Activated T-cell treated with anti-CD3 and anti-CD28 coated beads, Interleukin-2, amount 50 U/mL, for 1 hour (primary cell): Measurements from ENCODE around the gene MAPKAP1.

Experiments
- DNase-seq: peaks from one replicate; pipeline ENCODE4 v3.0.0-alpha.2; 2020

The MAPKAP1 gene

DNA sequence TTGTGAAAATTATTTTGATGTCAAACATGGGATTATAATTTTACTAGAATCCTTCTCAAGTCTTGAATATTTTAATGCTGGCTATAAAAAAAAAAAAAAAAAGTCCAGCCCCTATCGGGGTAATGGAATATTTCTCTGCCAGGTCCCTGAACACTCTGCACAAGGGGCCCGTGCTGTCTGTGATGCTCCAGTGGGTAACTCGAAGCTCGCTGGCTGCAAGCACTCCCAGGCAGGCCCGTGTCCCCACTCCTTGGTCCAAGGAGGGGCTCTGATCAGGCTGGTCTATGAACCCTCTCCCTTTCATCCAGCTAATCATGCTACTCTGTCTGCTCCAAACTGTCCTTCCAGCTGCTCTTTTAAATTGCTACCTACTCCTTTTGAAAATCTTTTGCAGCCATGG lies 264.6 kb downstream of the MAPKAP1 start:
- DNase-seq, result no peak

DNA sequence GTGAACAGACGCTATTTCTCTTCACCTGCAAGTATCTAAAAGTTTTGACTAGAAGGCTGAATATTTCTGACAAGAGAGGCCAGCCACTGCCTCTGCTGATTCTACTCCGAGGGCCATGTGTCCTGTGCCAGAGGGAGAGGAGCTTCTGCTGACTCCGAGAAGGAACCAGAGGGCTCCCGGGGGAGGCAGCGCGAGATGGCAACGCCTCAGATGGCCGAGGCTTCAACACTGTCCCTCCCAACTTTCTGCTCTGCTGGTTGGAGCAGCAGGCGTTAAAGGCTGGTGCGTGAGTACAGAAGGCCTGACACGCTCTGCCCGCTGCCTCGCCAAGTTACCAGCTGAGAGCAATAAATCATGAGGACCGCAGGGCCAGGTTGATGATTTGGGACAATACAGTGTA lies 266.6 kb downstream of the MAPKAP1 start:
- no peak for DNase-seq

DNA sequence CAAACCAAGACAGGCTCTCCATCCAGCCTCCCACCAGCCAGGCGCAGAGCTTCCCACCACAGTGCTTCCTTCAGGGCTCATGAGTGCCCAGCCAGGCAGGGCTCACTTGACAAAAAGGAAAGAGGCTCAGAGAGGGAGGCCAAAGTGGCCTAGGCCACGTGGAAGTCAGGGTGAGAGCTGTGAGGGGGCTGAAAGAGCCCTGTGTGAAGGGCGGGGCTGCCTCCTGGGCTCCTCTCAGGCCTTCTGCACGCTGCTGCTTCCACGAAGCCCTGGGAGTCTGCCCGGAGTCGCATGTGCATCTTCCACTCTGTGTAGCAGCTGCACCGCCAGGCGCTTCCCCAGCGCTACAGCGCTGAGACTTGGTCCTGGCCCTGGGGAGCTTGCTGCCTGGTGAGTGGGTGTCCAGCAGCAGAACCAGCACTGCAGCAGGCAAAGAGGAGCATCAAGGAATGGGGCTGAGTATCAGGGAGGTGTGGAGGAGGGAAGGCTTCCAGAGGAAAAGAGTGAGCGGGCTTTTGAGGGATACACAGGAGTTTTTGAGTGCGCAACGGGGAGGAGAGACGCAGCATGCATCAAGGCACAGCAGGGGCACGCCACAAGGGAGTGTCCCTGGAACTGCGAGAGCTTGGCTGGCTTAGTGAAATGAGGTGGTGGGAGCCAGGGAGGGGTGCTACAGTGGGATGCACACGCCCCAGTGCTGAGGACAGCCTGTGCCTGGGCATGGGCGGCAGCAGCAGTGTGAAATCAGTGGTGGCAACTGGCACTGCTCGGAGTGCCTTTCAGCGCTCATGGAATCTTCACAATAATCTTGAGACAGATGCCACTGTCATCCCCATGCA lies 267.4 kb downstream of the MAPKAP1 start:
- DNase-seq, result no peak

DNA sequence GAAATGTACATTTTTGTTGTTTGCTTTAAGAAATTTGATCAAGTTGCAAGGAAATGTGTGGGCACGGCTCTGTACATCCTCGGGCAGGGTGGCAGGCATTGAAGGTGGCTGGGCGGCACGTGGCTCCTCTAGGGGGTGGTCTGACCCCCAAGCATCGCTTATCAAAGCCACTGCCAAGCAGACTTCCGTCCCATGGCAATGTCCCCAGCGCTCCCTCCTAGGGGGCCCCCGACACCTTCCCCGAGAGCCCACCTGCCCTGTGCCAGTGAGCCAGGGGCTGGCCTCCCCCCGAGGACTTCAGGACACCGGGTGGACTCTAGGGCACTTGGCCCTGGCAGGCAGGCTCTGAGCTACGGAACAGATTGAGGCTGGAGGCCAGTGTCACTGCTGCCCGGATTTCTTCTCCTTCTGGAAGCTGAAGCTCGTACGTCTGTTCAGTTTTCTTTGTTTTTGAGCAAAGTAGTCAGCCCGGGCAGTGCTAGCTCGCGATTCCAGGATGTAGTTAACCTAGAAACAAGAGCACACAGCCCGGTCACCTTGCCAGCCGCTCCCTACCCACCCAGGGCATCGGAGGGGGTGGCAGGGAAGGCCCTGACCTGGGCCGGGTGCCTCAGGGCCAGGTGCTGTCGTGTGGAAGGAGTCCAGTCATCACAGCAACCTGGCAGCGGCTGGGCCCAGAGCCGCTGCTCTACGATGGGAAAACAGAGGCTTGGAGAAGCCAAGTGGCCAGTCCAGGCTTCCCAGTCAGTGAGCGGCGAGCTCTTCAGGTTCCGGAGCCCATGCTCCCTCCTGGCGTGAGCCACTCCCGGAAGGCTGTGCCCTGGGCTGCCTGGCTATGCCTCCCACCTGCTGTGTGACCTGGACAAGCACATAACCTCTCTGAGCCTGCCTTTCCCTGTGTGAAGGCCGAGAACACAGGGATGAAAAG lies 268.2 kb downstream of the MAPKAP1 start:
- no peak for DNase-seq

DNA sequence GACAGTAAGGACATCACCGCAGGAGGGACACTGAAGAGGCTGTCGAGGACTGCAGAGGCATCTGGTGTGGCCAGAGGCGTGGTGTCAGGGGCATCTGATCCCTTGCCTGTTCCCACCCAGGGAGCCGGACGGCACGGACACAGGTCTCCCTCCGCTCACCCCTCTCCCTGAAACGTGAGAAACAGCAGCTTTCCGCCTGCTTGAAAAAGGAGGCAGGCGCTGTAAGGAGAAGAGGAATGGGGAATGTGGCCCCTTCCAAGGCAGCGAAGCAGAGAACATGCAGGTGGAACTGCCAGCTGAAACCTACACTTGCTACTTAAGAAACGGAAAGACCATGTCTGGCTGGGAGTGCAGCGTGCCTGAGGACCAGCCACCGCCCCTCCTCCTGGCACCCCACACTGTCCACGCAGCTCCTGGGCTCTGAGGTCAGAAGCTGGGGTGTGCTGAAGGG lies 269.2 kb downstream of the MAPKAP1 start:
- no peak for DNase-seq

DNA sequence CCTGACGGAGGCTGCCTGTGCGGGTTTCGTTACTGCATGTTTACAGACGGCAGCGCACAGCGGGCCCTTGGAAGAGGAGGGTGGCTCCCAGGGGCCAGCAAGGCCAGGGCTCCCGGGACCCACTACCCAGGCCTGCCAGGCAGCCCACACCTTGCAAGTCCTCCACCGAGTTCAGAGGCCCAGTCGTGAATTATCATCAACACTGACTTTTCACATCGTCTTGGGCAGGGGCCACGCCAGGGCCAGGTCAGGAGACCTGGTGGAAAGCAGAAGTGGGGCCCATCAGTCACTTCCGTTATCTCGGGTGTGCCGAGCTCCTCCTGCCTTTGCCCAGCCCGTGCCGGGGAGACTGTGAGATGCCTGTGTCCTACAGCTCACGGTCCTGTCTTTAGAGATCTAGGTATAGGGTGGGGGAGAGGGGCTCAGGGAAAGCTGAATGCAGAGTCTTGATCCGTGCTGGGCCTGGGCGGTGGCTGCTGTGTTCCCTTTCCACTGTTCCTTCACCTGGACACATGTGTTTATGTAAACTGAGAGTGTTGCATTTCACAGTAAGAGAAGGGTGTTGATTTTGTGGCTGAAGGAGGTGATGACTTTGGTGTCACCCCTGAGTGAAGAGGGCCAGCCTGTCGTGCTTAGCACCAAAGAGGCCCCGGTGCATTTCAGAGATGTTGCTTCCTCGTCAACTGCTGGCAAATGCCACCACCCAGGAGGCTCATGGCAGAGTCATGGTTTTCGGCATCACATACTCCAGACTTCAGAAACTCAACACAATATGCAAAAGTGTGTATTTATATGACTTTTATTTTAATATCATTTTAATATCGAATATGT lies 270.2 kb downstream of the MAPKAP1 start:
- no peak for DNase-seq

DNA sequence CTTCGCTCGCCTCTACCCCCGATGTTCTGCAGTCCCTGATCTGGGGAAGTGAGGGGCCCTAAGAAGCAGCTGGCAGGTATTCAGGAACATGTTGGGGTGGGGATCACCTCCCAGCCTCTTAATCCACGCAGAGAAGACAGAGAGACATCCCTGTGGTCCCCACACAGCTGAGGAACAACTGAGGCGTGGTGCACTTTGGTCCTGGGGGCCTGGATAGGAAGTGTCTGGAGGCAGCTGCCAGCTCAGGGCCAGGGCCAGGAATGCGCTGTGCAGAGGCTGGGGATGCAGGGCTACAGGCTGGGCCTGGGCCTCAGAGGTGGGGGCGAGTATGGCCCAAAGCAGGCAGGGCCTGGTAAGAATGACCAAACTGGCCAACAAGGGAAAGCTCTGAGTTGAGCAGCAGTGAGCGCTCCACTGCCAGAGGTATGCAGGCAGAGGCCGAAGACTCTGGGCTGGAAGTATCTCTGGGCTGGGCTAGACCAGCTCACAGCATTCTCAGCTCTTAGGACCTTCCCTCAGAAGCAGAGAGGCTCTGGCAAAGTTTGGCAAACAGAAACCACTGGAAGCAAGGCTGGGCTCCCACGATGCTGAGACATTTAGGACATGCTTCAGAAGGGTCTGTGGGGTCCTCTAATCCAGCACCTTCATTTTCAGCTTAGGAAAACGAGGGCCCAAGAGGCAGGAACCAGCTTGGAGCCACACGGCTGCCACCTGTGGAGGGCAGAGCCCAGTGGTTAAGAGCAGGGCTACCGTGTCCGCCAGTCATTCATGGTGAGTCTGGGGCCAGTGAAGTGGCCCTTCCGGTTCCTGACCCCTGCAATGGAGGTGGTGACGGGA lies 271.0 kb downstream of the MAPKAP1 start:
- DNase-seq, result no peak

DNA sequence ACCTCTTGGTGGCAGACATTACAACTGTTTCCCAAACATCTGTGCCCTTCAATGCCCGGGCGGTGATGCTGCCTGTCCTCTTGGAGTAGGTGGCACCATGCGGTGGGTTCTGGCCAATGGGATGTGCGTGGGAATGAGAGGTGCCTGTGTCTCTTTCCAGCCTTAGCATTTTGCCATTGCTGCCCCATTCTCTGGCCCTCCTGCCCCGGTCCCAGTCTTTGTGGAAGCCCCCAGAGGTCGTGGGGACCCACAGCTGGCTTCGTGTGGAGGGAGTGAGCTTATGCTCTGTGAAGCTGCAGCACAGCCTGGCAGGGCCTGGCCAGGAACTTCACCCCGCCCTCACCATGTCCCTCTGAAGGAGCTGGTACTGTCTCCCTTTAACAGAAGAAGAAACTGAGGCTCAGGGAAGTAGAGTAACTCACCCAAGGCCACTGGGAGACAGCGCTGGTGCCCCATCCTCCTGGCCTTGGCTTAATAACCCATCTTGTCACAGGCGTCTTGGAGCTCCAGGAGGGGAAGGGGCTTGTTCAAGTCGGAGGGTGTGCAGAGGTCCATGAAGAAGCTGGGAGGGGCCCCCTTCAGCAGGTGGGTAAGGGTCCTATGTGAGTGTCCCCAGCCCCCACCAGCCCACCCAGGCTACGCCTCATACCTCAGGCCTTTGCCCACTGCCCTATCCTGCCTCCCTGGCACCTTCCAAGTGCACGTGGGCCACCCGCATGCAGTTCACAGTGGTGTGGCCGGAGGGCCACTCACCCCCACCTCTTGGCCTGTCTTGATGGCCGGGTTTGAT lies 271.8 kb downstream of the MAPKAP1 start:
- DNase-seq, result no peak

DNA sequence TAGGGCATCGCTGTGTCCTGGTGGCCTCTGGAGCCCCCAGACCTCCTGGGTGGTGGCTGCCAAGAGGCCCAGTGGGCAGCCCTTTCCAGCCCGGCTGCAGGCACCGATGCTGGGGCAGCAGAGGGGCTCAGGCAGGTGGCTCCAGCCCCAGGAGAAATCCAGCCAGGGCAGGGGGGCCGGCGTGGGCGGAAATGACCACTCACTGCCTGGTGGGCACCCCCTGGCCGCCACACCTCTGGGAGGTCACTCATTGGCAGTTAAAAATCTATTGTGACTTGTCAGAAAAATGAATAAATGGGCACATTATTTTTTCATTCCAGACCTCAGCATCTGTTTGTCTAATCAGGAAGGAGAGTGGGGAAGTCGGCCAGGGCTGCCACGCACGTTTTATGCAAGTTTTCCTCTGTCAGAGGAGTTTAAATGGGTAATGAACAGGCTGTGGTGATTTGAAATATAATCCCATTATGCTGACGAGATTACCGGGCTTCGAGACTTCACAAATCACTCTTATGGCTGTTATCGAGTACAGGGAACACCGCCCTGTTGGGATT lies 273.5 kb downstream of the MAPKAP1 start:
- DNase-seq, result no peak

DNA sequence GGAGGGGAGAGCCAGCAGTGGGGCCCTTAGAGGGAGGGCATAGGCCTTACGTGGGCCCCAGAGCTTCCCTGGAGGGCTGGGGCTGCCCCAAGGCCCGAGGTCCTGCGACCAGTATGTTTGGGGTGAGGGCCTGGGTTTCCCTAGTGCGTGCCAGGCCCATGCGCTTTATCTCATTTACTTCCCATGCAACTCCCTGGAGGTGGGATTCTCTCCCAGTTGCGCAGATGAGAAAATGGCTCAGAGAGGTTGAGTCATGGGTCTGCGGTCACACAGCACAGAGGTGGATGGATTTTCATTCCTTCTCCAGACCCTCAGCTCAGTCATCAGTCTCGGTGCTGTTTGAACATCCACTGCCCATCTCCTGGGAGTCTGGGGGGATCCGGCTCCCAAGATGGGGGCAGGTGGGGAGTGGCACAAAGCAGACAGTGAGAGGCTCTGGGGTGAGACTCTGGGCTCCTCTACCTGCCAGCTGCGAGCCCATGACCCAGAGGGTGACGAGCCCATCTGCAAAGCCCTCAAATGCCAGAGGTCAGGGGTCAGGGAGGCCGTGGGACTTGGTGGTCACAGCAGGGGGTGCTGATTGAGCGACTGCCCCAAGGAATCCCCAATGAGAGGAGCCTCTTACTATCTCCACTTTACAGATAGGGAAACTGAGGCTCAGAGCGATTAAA lies 274.2 kb downstream of the MAPKAP1 start:
- DNase-seq, result no peak

DNA sequence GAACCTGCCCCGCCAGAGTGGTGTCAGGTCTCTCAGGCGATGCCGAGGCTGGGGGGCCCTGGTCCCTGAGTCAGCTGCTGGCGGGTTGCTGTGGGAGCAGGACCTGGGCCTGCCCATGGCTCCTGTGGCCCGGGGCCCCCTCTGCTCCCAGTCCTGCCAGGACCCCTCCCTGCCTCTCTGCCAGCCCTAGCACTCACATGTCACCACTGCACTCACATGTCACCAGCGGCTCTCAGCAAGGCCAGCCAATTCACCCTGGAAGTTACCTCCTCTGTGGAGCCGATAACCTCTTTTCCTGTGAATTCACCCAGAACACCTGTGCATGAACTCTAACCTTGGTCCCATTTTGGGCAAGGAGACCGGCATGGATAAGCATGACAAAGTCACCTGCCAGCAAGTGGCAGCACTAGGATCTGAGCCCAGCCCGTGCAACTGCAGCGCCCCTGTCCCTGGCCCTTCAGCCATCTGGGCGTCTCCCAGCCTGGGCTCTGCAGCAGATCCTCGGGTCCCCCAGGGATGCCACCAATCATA lies 275.2 kb downstream of the MAPKAP1 start:
- no peak for DNase-seq

DNA sequence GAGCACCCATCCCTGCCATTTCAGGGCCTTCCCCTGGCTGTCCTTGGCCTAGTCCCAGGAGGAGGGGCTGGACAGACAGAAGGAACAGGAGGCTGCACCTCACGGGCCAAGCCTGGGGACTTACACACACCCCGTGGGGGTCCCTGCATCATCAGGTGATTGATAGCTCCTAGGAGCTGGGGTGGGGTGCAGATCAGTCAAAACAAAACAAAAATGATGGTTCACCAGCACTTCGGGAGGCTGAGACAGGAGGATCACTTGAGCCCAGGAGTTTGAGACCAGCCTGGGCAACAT lies 276.0 kb downstream of the MAPKAP1 start:
- no peak for DNase-seq

DNA sequence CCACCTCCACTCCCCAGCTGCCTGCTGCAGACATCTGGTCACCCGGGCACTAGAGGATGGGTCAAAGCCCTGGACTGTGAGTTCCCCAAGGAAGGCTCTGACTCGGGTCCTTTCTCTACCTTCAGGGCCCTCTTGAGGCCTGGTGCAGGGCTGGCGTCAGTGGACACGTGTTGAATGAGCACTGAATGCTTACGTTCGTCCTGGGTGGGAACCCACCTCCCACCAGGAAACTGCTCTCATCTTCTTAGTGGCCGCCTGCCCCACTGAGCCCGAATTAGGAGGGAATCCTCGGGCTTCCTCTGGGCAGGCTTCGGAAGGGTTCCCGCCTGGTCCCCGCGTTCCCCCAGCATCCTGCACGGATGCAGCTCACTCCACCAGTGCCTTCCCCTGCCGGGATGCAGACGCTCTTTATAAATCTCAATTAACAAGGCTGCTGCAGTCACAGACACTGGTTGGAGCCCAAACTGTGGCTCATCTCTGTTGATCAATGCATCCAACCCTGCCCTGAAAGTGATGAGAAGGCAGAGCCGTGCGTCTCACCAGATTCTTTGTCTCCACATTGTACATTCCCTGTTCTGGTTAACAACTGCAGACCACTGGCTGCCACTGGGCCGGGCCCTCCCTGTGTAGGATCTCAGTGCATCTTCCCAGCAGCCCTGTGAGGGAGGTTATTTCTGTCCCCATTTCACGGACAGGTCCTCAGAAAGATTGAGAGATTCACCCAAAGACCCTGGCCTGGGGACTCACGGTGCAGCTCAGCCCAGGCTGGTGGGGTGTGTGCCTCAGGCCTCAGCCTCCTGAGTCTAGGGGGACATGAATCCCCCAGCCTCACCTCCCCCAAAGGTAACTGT lies 276.6 kb downstream of the MAPKAP1 start:
- no peak for DNase-seq

DNA sequence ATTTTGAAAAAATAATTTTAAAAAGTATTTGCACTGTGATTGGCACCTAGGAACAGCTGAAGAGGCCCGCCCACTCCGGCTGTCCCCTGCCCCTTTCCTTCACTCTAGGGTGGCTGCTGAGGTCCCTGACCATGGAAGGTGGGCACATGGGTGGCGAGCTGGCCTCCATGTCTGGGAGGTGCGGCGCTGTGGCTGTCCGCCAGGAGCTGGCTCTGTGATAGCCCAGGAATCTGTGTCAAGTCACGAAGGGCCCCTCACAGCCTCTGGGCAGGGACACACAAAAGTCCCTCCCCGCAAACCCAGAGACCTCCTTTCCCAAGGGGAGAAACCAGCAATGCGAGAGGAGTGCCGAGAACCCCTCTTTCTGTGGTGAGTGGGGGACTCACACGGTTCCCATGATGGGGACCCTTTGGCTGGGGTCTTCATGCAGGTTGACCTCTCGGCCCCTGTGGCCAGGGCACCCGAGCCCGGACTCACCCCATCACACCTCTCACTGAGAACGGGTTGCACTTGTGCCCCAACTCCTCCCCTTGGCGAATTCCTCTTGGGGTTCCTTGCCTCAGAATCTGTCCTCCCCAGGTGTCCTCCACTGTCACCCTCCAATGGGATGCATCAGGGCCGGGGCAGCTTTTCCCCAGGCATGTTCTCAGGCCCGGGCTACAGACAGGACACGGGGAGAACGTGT lies 277.4 kb downstream of the MAPKAP1 start:
- no peak for DNase-seq

DNA sequence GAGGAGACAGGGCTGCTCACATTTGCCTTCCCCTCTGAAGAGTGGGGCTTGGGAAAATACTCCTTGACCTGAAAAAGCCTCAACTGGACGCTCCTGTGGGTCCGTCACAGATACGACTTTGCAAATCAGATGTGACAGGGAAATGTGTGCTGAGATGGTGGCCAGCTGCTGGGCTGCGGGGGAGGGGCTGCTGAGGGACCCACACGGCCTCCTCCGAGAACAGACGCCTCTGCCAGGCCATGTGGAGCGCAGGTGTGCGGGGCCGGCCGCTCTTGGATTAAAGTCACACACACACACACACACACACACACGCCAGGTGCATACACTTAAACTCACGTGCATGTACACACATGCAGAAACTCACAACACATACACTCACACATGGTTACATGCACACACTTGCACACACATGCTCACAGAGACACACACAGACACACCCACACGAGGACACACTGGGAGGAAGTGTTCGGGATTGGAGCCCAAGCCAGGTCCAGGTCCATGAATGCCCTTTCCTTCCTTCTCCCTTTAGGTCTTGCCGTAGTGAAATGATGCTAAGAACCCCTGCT lies 278.0 kb downstream of the MAPKAP1 start:
- no peak for DNase-seq

DNA sequence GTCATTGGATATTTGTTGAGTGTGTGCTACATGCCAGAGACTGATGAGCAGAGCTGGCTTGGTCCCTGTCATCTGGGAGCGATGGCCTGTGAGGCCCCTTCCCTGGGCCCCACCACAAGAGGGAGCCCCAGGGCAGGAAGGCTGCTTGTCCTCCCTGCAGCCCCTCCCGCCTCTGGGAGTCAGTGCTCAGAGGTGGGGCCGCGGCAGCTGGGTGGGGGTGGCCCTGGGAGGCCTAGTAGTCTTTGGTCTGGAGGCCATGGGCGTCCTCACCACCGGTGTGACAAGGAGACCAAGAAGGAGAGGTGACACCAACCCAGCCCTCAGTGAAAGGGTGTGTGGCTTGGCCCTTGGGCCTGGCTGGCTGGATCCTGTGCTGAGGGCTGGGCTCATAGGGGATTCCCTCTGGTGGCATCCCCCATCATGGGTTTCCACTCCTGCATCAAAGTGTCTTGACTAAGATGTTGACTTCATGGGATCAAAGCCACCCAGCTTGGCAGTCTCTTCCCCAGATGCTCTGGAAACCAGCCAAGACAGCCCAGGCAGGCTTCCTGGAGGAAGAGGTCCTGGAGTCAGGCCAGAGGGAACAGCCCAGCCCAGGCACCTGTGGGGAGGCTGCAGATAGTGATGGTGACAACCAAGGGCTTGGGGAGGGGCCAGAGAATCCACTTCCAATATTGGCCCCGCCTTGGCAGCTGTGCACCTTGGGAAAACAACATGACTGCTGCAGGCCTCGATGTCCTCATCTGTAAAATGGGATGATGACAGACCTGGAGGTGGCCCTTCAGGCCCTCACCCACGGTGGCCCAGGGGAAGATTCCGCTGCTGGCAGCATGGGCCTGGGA lies 278.7 kb downstream of the MAPKAP1 start:
- no peak for DNase-seq

DNA sequence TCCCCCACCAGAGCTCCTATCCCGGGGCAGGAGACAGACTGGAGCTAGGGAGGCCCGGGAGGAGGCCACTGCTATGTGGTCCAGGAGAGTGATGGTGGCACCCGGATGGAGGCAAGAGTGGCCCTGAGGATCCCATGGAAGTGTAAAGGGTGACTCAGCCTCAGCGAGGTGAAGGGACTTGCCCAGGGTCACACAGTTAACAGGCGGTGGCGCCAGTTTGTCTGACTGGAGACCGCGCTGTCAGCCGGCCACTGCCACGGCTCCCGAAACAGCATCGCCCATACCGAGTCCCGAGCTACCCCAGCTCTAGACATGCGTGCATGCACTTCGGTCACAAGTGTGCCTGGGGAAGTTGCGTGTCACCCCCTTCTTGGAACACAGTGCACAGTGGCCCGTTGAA lies 279.5 kb downstream of the MAPKAP1 start:
- DNase-seq, result no peak
